NCI-H2029 (cell line): ENCODE data around the gene CPNE9.

Experiments
- DNase-seq: peaks from one replicate; lab custom pipeline; 2025; lab: John Stamatoyannopoulos, UW

The CPNE9 gene

DNA sequence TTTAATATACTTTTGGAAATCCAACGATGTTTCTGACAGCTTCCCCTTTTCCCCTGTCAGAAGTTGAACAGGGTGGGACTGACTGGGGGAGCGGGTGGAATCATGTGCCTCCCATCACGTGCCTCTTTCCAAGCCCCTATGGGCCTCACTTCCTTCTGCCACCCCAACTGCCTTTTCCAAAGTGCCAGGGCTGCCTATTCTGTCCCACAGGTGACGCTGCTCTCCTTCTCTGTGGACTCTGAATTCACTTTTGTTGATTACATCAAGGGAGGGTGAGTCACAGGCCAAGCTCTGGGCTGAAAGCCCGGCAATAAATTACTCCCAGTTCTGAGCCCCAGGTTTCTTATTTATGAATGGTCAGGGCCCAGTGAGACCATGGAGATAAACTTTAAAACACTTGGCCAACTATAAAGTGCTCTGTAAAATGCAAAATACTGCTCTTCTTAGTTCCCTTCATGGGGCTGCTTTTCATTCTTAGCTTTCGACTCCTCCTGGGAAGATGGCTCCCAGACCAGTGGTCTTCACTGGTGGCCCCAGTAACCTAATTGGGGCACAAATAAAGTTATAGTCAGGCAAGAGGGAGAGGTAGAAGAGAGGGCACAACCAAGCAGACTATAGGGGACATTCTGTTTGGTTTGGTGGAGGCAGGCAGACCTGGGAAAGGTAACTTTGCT is 12.3 kb downstream of the CPNE9 start:
- no peak for DNase-seq

- no peak for DNase-seq
Observed at GRCh38 chr3:9716801-9717555, 13.3 kb downstream of the CPNE9 start.

DNA sequence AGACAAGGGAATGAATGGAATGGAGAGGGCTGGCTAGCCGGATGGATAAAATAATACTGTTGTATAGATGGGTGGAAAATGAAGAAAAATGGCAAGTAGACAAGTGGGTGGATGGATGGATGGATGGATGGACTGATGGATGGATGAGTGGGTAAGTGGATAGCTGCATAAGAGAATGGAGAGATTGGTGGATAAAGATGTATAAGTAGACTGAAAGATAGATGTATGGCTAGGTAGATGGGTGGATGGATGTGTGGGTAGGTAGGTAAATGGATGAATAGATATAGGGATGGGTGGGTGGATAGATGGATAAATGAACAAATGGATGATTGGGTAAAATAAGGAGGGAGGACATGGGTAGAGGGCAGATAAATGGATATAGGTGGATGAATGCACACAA is 13.9 kb downstream of the CPNE9 start:
- DNase-seq, result no peak

GRCh38 chr3:9718118-9718517 is 14.5 kb downstream of the CPNE9 start:
- DNase-seq, result no peak

- no peak for DNase-seq
Observed at GRCh38 chr3:9721015-9721699, 17.5 kb downstream of the CPNE9 start.

- no peak for DNase-seq
Observed at GRCh38 chr3:9721700-9722060, 18.0 kb downstream of the CPNE9 start.

- DNase-seq, result no peak
Observed at GRCh38 chr3:9725775-9726515, 22.3 kb downstream of the CPNE9 start.

DNA sequence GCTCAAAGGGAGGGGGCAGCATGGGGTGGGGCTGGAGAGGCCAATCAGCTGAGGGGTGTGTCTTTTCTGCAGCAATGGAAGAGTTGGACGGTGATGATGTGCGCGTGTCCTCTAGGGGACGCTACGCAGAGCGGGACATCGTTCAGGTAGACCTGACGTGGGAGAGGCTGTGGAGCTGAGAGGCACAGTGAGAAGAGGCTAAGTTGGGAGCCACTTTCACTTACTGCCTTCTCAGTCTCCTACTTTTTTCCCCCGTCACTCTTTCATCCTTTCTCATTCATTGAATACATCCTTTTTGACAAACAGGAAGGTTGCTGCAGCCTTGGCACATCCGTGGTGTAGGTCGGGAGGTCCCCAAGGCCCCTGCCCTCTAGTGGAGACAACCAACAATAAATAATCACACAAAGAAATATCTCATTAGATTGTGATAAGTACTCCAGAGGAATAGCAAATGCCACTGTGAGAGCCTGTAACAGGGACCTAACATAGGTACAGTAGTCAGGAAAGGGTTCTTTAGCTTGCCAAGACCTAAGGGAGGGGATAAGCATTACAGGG is 23.5 kb downstream of the CPNE9 start:
- no peak for DNase-seq

DNA sequence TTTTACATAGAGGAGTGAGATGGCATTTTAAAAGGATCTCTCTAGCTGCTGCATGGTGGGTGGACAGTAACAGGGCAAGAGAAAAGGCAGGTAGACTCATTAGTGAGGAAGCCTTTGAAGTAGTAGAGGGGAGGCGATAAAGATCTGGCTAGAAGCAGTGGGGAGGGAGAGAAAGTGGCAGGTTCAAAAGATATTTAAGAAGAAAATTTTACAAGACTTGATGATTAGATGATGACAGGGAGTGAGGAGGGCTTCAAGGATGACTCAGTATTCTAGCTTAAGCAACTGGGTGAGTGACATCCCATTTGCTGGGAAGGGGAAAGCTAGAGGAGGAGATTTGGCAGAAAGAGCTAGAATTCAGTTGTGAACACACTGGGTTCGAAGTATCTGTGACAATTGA is 24.1 kb downstream of the CPNE9 start:
- DNase-seq, result no peak

- no peak for DNase-seq
Observed at GRCh38 chr3:9729419-9729818, 25.8 kb downstream of the CPNE9 start.

DNA sequence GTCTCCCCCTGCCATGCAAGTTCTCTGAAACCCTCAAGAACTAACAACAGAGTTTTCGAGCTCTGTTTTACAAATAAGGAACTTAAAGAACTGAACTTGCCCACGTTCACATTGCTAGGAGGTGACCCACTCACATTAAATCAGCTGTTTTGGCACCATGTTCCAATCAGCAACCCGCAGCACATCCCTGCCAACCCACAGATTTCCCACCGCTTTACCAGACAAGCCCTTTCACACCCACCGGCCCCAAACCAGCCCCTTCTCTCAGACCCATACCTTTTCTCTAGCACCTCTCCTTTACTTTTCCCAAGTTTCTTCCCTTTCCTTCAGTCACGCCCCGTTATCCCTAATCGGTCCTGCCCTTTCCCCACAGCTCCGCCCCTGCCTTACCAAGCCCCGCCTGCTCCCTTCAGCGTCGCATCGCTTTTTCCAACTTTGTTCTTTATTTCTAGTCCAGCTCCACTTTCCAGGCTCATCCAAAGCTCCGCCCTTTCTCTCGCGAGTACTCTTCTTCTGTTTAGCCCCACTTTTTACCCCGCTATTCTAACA is 27.1 kb downstream of the CPNE9 start:
- peak; percentile 89 for DNase-seq

DNA sequence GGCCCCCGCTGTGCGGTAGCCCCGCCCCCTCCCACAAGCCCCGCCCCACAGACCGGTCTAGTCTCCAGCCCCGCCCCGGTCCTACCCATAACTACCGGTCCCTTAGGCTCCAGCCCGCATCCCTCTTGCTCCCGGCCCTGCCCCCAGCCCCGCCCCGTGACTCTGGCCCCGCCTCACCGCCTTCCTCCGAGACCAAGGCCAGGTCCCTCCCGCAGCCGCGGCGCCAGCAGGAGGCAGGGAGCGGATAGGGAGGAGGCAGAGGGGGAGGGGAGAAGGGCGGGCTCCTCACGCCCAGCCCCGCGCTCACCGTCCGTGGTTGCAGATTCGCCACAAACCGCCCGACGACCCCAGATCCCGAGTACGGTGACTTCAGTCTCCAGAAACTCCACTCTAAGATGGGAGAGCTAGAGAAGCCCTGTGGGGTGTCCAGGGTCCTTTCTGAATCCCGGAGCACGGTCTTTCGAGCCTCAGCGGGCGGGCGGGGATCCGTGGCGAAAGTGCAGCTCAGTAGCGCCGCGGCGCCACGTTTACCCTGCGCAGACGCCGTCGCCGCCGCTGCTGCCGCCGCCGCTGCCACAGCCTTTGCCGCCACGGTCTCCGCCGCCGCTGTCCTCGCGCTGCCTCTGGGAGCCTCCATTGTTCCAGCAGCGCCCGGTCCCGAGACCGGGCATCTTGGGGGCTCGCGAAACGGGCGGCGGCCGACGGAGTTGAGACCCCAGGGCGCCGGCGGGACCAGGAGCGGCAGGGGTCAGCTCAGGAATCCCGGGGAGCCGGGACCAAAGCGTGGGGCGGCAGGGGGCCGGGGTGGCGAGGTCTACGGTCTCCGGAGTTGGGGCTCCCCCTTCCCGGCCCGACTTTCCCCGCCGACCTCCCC is 27.8 kb downstream of the CPNE9 start, which contains the start of gene BRPF1:
Gene BRPF1, plus strand, starts transcription at position 530 of the 874 bp plus-strand sequence. CDS start 2,406 bp downstream, outside the sequence.
- peak; percentile 99 for DNase-seq

GRCh38 chr3:9732080-9732739 is 28.6 kb downstream of the CPNE9 start:
- DNase-seq, result no peak

DNA sequence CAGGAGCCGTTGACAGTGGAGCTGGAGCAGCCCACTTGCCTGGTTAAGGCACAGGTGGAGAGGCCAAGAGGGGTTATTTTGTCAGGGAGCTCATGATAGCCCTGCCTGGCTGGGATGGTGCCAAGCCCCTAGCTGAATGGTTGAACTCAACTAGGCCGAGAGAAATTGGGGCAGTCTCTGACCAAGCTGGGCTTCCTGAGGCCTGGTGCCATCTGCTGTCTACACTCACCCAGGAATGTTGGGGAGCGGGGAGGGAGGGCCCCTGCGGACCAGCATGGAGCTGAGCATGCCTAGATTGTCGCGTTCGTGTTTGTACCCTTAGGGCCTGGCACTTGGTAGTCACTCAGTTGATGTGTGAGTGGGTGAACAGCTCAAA is 29.1 kb downstream of the CPNE9 start:
- DNase-seq, result no peak

DNA sequence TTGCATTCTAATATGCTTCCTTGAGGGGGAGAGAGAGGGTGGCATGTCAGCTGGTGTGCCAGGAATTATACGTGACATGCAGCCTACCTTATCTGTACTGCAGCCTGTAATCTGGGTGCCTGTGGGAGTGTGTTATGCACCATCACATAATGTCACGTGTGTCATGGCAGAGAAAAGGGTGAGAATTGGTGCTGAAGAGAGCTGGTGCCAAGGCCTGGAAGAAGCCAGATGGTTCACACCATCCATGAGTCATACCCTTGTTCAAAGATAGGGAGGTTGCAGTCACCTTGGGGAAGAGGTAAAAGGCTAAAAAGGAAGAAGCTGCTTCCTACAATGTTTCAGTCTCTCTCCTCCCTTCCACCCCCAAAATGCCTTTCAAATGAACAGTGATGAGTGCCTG is 33.2 kb downstream of the CPNE9 start:
- no peak for DNase-seq

GRCh38 chr3:9739181-9739580 is 35.5 kb downstream of the CPNE9 start:
- DNase-seq, result no peak

DNA sequence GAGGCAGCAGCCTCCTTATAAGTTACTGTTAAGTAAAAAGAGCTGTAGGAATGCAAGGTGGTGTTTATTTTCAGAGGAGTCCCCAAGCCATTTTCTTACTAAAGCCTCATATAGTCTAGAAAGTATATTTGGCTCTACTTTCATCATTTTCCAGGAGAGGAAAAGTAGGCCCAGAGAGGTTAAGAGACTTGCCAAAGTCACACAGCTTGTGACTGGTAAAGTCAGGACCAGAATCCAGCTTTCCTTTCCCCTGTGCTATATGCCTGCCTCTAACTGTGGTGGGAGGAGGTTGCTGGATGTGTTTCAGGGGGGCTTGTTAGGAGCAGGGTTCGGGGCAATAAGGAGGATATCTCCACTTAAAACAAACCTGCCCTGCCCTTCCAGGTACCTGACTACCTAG is 38.9 kb downstream of the CPNE9 start:
- no peak for DNase-seq

- no peak for DNase-seq
Observed at GRCh38 chr3:9743548-9743947, 39.9 kb downstream of the CPNE9 start.

DNA sequence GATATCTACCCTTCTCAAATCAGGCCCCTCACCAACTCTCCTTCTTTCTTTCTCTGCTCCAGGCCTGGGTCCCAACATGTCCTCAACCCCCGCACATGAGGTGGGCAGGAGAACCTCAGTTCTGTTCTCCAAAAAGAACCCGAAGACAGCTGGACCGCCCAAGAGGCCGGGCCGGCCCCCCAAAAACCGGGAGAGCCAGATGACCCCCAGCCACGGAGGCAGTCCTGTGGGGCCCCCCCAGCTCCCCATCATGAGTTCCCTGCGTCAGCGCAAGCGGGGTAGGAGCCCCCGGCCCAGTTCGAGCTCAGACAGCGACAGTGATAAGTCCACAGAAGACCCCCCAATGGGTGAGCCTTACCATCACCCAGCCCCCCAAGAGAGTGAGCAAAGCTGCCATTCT is 40.5 kb downstream of the CPNE9 start:
- no peak for DNase-seq

- no peak for DNase-seq
Observed at GRCh38 chr3:9745521-9745920, 41.9 kb downstream of the CPNE9 start.
